K562 (cell line): ENCODE measurements around the gene PRKAA2. TPM values are rescaled to one million over a fixed set of nuclear protein-coding genes. Genes with fewer than 3 reads are reported as not detected.

ENCODE experiments used
- EWSR1 ChIP-seq: fragments of 450-650 bp; IDR thresholded peaks from 2 replicates; pipeline ENCODE4 v1.6.1; 2018; ENCODE audit warnings: borderline replicate concordance, mild to moderate bottlenecking, low read depth, moderate library complexity; ENCODE audit not compliant: partially characterized antibody
- PPARD ChIP-seq: fragments of 250-450 bp; sonication (Bioruptor Pico); IDR thresholded peaks from 2 replicates; pipeline ENCODE4 v1.8.0; 2022; ENCODE audit warnings: inconsistent platforms, mild to moderate bottlenecking, moderate library complexity
- ZBTB1 ChIP-seq: sonication (generic); formaldehyde crosslinking; IDR thresholded peaks from 2 replicates; pipeline ENCODE4 v1.8.1; 2023; ENCODE audit warnings: missing genetic modification reagents, low read depth, mild to moderate bottlenecking, borderline replicate concordance
- ZNF224 ChIP-seq: sonication (generic); formaldehyde crosslinking; IDR thresholded peaks from 2 replicates; pipeline ENCODE4 v1.8.0; 2022; ENCODE audit warnings: mild to moderate bottlenecking, missing genetic modification reagents
- polyA plus RNA-seq, 8 experiments: library from polyadenylated mRNA; depleted of rRNA in 4 of 8; stranded (reverse) in 5 of 8; unstranded in 3 of 8; fragments of >200 nt; fragmentation: Nextera tagmentation in 2 of 8; fragmentation: Illumina TruSeq in 1 of 8; extraction: Ambion mirVana in 2 of 8; extraction: Trizol in 1 of 8; gene quantifications; 2 replicates each; pipeline versions ENCODE4 v1.2.1 to v1.2.3, GENCODE V29; 2011 to 2014; ENCODE audit warnings: inconsistent platforms in 1 of 8, missing spikeins in 1 of 8
- total RNA-seq, 7 experiments: library from RNA; depleted of rRNA in 6 of 7; stranded (reverse); fragments of >200 nt in 6 of 7; fragmentation: Illumina TruSeq in 2 of 7; extraction: Trizol in 2 of 7; gene quantifications; 2 replicates each; pipeline versions ENCODE4 v1.2.1 to v1.2.3, GENCODE V29; 2011 to 2021; ENCODE audit warnings: low replicate concordance in 1 of 7
- TF ChIP-seq, protein P1 (sequence below): fragments of 450-650 bp; IDR thresholded peaks from 2 replicates; pipeline ENCODE4 v1.6.1; 2018; ENCODE audit not compliant: partially characterized antibody
- TF ChIP-seq, protein P2 (sequence below): fragments of 450-650 bp; formaldehyde crosslinking; IDR thresholded peaks from 2 replicates; pipeline ENCODE4 v1.4.0; 2020; ENCODE audit warnings: mild to moderate bottlenecking, mixed read lengths
- TF ChIP-seq, protein P3 (sequence below): fragments of 250-450 bp; sonication (Bioruptor Pico); IDR thresholded peaks from 2 replicates; pipeline ENCODE4 v1.8.0; 2021; ENCODE audit warnings: moderate library complexity, mild to moderate bottlenecking, inconsistent platforms
- TF ChIP-seq, protein P4 (sequence below): sonication (generic); formaldehyde crosslinking; IDR thresholded peaks from 2 replicates; pipeline ENCODE4 v1.8.1; 2022; ENCODE audit warnings: missing genetic modification reagents

The PRKAA2 gene
- total and polyA plus RNA-seq, 9 of the 15 experiments (the other 6 are each of a cell fraction or from before 2014, with no cell fraction given), result 0.01 TPM; not detected in 8

DNA sequence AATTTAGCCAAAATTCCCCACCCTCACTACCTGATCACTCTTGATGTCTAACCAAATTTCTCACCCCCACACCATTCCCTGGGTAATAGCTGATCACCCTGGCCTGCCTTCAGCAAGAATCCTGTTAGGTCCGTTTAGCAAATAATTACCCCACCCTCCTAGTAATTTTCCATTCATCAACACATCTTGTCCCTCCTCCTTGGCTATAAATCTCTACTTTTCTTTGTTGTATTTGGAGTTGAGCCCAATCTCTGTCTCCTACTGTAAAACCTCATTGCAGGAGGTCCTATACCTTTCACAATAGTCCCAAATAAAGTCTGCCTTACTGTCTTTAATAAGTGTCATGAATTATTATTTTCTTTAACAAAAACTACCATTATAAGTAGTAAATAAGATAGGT, 6.9 kb upstream of the PRKAA2 start (continued):
- TF ChIP-seq ZNF224 (CRISPR knock-in tag) (no peak), ZBTB1 (CRISPR knock-in tag) (no peak), EWSR1 (no peak), PPARD (CRISPR knock-in tag) (no peak)
- TF ChIP-seq, protein P1, sequence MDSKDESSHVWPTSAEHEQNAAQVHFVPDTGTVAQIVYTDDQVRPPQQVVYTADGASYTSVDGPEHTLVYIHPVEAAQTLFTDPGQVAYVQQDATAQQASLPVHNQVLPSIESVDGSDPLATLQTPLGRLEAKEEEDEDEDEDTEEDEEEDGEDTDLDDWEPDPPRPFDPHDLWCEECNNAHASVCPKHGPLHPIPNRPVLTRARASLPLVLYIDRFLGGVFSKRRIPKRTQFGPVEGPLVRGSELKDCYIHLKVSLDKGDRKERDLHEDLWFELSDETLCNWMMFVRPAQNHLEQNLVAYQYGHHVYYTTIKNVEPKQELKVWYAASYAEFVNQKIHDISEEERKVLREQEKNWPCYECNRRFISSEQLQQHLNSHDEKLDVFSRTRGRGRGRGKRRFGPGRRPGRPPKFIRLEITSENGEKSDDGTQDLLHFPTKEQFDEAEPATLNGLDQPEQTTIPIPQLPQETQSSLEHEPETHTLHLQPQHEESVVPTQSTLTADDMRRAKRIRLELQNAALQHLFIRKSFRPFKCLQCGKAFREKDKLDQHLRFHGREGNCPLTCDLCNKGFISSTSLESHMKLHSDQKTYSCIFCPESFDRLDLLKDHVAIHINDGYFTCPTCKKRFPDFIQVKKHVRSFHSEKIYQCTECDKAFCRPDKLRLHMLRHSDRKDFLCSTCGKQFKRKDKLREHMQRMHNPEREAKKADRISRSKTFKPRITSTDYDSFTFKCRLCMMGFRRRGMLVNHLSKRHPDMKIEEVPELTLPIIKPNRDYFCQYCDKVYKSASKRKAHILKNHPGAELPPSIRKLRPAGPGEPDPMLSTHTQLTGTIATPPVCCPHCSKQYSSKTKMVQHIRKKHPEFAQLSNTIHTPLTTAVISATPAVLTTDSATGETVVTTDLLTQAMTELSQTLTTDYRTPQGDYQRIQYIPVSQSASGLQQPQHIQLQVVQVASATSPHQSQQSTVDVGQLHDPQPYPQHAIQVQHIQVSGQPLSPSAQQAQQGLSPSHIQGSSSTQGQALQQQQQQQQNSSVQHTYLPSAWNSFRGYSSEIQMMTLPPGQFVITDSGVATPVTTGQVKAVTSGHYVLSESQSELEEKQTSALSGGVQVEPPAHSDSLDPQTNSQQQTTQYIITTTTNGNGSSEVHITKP, result no peak
- TF ChIP-seq, protein P2, sequence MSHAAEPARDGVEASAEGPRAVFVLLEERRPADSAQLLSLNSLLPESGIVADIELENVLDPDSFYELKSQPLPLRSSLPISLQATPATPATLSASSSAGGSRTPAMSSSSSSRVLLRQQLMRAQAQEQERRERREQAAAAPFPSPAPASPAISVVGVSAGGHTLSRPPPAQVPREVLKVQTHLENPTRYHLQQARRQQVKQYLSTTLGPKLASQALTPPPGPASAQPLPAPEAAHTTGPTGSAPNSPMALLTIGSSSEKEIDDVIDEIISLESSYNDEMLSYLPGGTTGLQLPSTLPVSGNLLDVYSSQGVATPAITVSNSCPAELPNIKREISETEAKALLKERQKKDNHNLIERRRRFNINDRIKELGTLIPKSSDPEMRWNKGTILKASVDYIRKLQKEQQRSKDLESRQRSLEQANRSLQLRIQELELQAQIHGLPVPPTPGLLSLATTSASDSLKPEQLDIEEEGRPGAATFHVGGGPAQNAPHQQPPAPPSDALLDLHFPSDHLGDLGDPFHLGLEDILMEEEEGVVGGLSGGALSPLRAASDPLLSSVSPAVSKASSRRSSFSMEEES (CRISPR knock-in tag), result no peak
- TF ChIP-seq, protein P3, sequence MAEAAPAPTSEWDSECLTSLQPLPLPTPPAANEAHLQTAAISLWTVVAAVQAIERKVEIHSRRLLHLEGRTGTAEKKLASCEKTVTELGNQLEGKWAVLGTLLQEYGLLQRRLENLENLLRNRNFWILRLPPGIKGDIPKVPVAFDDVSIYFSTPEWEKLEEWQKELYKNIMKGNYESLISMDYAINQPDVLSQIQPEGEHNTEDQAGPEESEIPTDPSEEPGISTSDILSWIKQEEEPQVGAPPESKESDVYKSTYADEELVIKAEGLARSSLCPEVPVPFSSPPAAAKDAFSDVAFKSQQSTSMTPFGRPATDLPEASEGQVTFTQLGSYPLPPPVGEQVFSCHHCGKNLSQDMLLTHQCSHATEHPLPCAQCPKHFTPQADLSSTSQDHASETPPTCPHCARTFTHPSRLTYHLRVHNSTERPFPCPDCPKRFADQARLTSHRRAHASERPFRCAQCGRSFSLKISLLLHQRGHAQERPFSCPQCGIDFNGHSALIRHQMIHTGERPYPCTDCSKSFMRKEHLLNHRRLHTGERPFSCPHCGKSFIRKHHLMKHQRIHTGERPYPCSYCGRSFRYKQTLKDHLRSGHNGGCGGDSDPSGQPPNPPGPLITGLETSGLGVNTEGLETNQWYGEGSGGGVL (CRISPR knock-in tag), result no peak
- TF ChIP-seq, protein P4, sequence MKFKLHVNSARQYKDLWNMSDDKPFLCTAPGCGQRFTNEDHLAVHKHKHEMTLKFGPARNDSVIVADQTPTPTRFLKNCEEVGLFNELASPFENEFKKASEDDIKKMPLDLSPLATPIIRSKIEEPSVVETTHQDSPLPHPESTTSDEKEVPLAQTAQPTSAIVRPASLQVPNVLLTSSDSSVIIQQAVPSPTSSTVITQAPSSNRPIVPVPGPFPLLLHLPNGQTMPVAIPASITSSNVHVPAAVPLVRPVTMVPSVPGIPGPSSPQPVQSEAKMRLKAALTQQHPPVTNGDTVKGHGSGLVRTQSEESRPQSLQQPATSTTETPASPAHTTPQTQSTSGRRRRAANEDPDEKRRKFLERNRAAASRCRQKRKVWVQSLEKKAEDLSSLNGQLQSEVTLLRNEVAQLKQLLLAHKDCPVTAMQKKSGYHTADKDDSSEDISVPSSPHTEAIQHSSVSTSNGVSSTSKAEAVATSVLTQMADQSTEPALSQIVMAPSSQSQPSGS (CRISPR knock-in tag), result no peak
